Stomach (tissue), 4 donors: ENCODE results near the gene TPCN2.

Experiments
- EP300 ChIP-seq: sonication (generic); formaldehyde crosslinking; IDR thresholded peaks from one replicate; pipeline ENCODE4 v1.6.1; 2017; ENCODE audit warnings: antibody characterized with exemption
- POLR2A ChIP-seq, 4 donors: fragments of 450-650 bp; IDR thresholded peaks; one replicate each; pipeline ENCODE4 v1.6.1; 2016; ENCODE audit warnings: antibody characterized with exemption in 4 of 4, control low read depth in 2 of 4, mild to moderate bottlenecking in 1 of 4, moderate library complexity in 1 of 4

DNA sequence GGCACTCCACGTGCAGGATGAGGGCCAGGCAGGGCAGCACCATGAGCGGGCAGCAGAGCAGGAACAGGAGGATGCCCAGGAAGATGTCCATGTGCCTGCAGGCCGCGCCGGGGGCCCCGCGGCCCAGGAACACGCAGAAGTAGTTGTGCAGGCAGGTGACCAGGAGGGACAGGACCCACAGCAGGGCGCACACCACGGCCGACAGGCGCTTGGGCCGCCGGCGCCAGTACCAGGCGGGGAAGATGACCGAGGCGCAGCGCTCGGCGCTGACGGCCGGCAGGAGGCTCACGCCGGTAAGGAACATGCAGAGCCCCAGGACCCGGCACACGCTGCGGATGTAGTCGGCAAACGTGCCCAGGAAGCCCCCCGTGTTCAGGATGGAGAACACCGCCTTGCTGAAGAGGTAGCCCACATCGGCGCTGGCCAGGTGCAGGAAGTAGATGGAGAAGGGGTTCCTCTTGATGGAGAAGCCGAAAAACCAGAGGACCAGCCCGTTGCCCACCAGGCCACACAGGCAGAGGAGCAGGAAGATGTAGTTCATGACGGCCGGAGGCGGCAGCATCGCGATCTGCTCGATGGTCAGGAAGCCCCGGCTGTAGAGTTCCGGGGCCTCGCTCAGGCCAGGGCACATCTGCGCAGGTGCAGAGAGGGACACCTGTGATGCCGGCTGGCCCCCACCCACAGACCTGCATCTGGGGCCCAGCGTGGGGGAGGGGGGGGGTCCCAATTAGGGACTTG is 42.9 kb upstream of the TPCN2 start:
- no peak for TF ChIP-seq EP300
- no peak for TF ChIP-seq POLR2A (IDR thresholded peaks at IDR 0.05)
